ENCODE results near the gene FLT4. TPM values are rescaled to one million over a fixed set of nuclear protein-coding genes. Genes with fewer than 3 reads are reported as not detected.

The FLT4 gene
- polyA plus RNA-seq, 1 donor from 2014 or later: 0.04 TPM

DNA sequence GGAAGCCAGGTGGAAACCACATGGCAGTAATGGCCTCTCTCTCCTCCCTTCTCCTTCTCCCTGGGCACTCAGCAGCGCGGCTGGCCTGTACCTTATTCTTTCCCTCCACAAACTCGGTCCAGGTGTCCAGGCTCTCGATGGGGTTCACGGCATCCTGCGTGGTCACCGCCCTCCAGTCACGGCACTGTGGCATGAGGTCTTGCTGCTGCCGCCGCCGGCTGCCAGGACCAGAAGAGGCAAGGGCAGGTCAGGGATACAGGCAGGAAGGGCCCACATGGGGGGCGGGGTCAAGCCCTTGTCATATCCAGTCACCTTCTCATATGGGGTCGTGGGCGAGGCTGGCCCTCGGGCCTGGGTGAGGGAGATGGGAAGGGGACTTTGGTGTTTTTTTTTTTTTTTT lies 25.6 kb downstream of the FLT4 start:
- no peak overlapping the region for H3K4me3 ChIP-seq (ENCODE audit: low read length)
- no peaks in the 10 kb centered on the region for H4K20me1 ChIP-seq (ENCODE audit: insufficient read depth)
- no peak overlapping the region for H2AFZ ChIP-seq (ENCODE audit: low read depth, low read length)
- TF ChIP-seq, protein P1, sequence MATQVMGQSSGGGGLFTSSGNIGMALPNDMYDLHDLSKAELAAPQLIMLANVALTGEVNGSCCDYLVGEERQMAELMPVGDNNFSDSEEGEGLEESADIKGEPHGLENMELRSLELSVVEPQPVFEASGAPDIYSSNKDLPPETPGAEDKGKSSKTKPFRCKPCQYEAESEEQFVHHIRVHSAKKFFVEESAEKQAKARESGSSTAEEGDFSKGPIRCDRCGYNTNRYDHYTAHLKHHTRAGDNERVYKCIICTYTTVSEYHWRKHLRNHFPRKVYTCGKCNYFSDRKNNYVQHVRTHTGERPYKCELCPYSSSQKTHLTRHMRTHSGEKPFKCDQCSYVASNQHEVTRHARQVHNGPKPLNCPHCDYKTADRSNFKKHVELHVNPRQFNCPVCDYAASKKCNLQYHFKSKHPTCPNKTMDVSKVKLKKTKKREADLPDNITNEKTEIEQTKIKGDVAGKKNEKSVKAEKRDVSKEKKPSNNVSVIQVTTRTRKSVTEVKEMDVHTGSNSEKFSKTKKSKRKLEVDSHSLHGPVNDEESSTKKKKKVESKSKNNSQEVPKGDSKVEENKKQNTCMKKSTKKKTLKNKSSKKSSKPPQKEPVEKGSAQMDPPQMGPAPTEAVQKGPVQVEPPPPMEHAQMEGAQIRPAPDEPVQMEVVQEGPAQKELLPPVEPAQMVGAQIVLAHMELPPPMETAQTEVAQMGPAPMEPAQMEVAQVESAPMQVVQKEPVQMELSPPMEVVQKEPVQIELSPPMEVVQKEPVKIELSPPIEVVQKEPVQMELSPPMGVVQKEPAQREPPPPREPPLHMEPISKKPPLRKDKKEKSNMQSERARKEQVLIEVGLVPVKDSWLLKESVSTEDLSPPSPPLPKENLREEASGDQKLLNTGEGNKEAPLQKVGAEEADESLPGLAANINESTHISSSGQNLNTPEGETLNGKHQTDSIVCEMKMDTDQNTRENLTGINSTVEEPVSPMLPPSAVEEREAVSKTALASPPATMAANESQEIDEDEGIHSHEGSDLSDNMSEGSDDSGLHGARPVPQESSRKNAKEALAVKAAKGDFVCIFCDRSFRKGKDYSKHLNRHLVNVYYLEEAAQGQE (IDR thresholded peaks at IDR 0.05; ENCODE audit: borderline replicate concordance): no peak
- TF ChIP-seq RAD21 (conservative IDR thresholded peaks at IDR 0.05): no peak
- TF ChIP-seq SMC3 (conservative IDR thresholded peaks at IDR 0.05; ENCODE audit: poor library complexity): no peak
- TF ChIP-seq, protein P2, sequence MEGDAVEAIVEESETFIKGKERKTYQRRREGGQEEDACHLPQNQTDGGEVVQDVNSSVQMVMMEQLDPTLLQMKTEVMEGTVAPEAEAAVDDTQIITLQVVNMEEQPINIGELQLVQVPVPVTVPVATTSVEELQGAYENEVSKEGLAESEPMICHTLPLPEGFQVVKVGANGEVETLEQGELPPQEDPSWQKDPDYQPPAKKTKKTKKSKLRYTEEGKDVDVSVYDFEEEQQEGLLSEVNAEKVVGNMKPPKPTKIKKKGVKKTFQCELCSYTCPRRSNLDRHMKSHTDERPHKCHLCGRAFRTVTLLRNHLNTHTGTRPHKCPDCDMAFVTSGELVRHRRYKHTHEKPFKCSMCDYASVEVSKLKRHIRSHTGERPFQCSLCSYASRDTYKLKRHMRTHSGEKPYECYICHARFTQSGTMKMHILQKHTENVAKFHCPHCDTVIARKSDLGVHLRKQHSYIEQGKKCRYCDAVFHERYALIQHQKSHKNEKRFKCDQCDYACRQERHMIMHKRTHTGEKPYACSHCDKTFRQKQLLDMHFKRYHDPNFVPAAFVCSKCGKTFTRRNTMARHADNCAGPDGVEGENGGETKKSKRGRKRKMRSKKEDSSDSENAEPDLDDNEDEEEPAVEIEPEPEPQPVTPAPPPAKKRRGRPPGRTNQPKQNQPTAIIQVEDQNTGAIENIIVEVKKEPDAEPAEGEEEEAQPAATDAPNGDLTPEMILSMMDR (IDR thresholded peaks at IDR 0.05; ENCODE audit: poor library complexity, severe bottlenecking): no peak
- TF ChIP-seq EP300 (conservative IDR thresholded peaks at IDR 0.05; ENCODE audit: poor library complexity, severe bottlenecking): no peak
- TF ChIP-seq MXI1 (conservative IDR thresholded peaks at IDR 0.05; ENCODE audit: poor library complexity, severe bottlenecking): no peak
- no peak for TF ChIP-seq POLR2AphosphoS5 (IDR thresholded peaks at IDR 0.05)
- no peak for TF ChIP-seq EZH2 (IDR thresholded peaks at IDR 0.05; ENCODE audit: borderline replicate concordance, insufficient read depth, low read length, poor library complexity, severe bottlenecking)
- TF ChIP-seq TAF1 (IDR thresholded peaks at IDR 0.05; ENCODE audit: low read depth): no peak
- H3K9me2 ChIP-seq (ENCODE audit: insufficient read depth, low read length): no peaks in the 10 kb centered on the region
- H3K9me3 ChIP-seq (ENCODE audit: low read length): no peaks in the 10 kb centered on the region
- H3K9ac ChIP-seq (ENCODE audit: low read length): no peak overlapping the region
- no peaks in the 10 kb centered on the region for H3K36me3 ChIP-seq (ENCODE audit: insufficient read depth, low read length)
- H3K27ac ChIP-seq (ENCODE audit: low read length): no peak overlapping the region
- H3F3A ChIP-seq (ENCODE audit: insufficient read depth, low read length, poor library complexity, severe bottlenecking): no peaks in the 10 kb centered on the region
- no peaks in the 10 kb centered on the region for H3K27me3 ChIP-seq (ENCODE audit: insufficient read depth, low read depth, low read length)
- H3K79me2 ChIP-seq (replicated peaks; ENCODE audit: insufficient read depth, low read length): no peaks in the 10 kb centered on the region
- no peak overlapping the region for H3K4me2 ChIP-seq (ENCODE audit: low read length)

DNA sequence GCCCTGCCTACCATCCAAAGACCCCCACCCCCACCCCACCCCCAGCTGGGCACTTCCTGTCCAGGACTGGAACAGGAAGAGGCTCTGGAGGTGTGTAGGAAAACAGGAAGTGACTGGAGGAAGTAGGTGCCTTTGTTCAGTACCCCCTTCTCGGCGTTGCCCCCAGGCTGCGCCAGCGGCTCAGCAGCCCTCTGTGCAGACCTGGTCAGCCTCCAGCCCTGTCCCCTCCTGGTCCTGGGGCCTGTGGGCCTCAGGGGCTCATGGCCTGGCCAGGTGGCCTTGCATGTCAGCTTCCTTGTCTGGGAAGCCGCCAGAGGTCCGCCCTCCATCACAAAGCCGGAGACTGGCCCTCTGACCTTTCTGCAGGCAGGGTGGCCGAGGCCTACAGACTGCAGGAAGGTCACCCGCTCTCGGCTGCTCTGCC lies 26.0 kb downstream of the FLT4 start:
- peaks cover 2% of the 10 kb centered on the region for H3K27me3 ChIP-seq (ENCODE audit: insufficient read depth, low read depth, low read length)
- H3K36me3 ChIP-seq (ENCODE audit: insufficient read depth, low read length): no peaks in the 10 kb centered on the region
- no peaks in the 10 kb centered on the region for H4K20me1 ChIP-seq (ENCODE audit: insufficient read depth)
- no peak overlapping the region for H2AFZ ChIP-seq (ENCODE audit: low read depth, low read length)
- H3K9ac ChIP-seq (ENCODE audit: low read length): no peak overlapping the region
- H3K4me2 ChIP-seq (ENCODE audit: low read length): no peak overlapping the region
- no peak overlapping the region for H3K27ac ChIP-seq (ENCODE audit: low read length)
- no peaks in the 10 kb centered on the region for H3F3A ChIP-seq (ENCODE audit: insufficient read depth, low read length, poor library complexity, severe bottlenecking)
- H3K9me3 ChIP-seq (ENCODE audit: low read length): no peaks in the 10 kb centered on the region
- no peak overlapping the region for H3K4me3 ChIP-seq (ENCODE audit: low read length)
- no peaks in the 10 kb centered on the region for H3K79me2 ChIP-seq (replicated peaks; ENCODE audit: insufficient read depth, low read length)
- H3K9me2 ChIP-seq (ENCODE audit: insufficient read depth, low read length): no peaks in the 10 kb centered on the region
- TF ChIP-seq EZH2 (IDR thresholded peaks at IDR 0.05; ENCODE audit: borderline replicate concordance, insufficient read depth, low read length, poor library complexity, severe bottlenecking) (no peak), SMC3 (conservative IDR thresholded peaks at IDR 0.05; ENCODE audit: poor library complexity) (no peak), POLR2AphosphoS5 (IDR thresholded peaks at IDR 0.05) (no peak), RAD21 (conservative IDR thresholded peaks at IDR 0.05) (no peak), MXI1 (conservative IDR thresholded peaks at IDR 0.05; ENCODE audit: poor library complexity, severe bottlenecking) (no peak), TAF1 (IDR thresholded peaks at IDR 0.05; ENCODE audit: low read depth) (no peak), EP300 (conservative IDR thresholded peaks at IDR 0.05; ENCODE audit: poor library complexity, severe bottlenecking) (no peak)
- TF ChIP-seq, protein P2 (IDR thresholded peaks at IDR 0.05; ENCODE audit: poor library complexity, severe bottlenecking): no peak
- TF ChIP-seq, protein P1 (IDR thresholded peaks at IDR 0.05; ENCODE audit: borderline replicate concordance): no peak
